Transverse colon (tissue), 4 donors: ENCODE data around the gene ITGA6. TPM values are rescaled to one million over a fixed set of nuclear protein-coding genes. Genes with fewer than 3 reads are reported as not detected.

Experiments
- DNase-seq: peaks from one replicate; pipeline ENCODE4 v3.0.0-alpha.2; 2019
- H3K27ac ChIP-seq, 4 donors: fragments of 200-600 bp; sonication (generic); 2 replicates each; pipeline ENCODE4 v1.5.1; 2016 to 2018; ENCODE audit warnings: inconsistent platforms in 4 of 4
- H3K27me3 ChIP-seq: fragments of 200-600 bp; sonication (generic); 2 replicates; pipeline ENCODE4 v1.5.1; 2017; ENCODE audit warnings: inconsistent platforms
- H3K36me3 ChIP-seq, 4 donors: fragments of 200-600 bp; sonication (generic); 2 replicates each; pipeline ENCODE4 v1.5.1; 2017 to 2019; ENCODE audit warnings: inconsistent platforms in 4 of 4
- H3K4me1 ChIP-seq, 4 donors: fragments of 200-600 bp; sonication (generic); 2 replicates each; pipeline ENCODE4 v1.5.1; 2017 to 2020; ENCODE audit warnings: inconsistent platforms in 4 of 4
- H3K4me3 ChIP-seq, 4 donors: fragments of 200-600 bp; sonication (generic); 1 replicate in 1 of 4; 2 replicates in 3 of 4; pipeline versions ENCODE4 v1.5.1 to v1.6.1; 2017 to 2019; ENCODE audit warnings: inconsistent platforms in 4 of 4
- H3K9me3 ChIP-seq, 2 donors: fragments of 200-600 bp; sonication (generic); 2 replicates each; pipeline ENCODE4 v1.5.1; 2017 to 2019; ENCODE audit warnings: inconsistent platforms in 2 of 2
- CTCF ChIP-seq, 5 experiments: fragments of 200-600 bp in 3 of 5; fragments of 450-650 bp in 2 of 5; sonication (generic) in 3 of 5; IDR thresholded peaks; 1 replicate in 2 of 5; 2 replicates in 3 of 5; pipeline ENCODE4 v1.5.1; 2016 to 2017; ENCODE audit warnings: antibody characterized with exemption in 5 of 5, inconsistent platforms in 3 of 5, mild to moderate bottlenecking in 2 of 5, moderate library complexity in 1 of 5
- EP300 ChIP-seq: sonication (generic); formaldehyde crosslinking; IDR thresholded peaks from one replicate; pipeline ENCODE4 v1.6.1; 2017; ENCODE audit warnings: antibody characterized with exemption, low read depth
- POLR2A ChIP-seq: fragments of 450-650 bp; IDR thresholded peaks from one replicate; pipeline ENCODE4 v1.6.1; 2016; ENCODE audit warnings: antibody characterized with exemption, mild to moderate bottlenecking, moderate library complexity
- POLR2AphosphoS5 ChIP-seq, 3 donors: sonication (generic); formaldehyde crosslinking; IDR thresholded peaks; one replicate each; pipeline ENCODE4 v1.6.1; 2016; ENCODE audit warnings: antibody characterized with exemption in 3 of 3
- WGBS, 2 donors: methylation state at CpG; one replicate each; pipeline ENCODE4 v1.1.5; 2018; ENCODE audit warnings: low coverage in 1 of 2; 5-methylcytosine and 5-hydroxymethylcytosine counted together
- in situ Hi-C, 4 donors: fragments of 200-750 bp; cut with MboI; loops; one replicate each; pipeline versions ENCODE4 v1.15.0 to v1.15.1; 2017; ENCODE audit warnings: low sequenced_read_pairs in 3 of 4, low pct_ligation_motif_present in 1 of 4, low pct_unique_long_range_greater_than_20kb in 1 of 4
- intact Hi-C: fragments of 100-400 bp; cut with DNase I; formaldehyde crosslinking; loops from one replicate; pipeline ENCODE4 v1.15.1; 2023; ENCODE audit warnings: low total_unique reads
- total RNA-seq, 4 donors: library from RNA; depleted of rRNA; stranded (reverse); fragments of >200 nt; gene quantifications; one replicate each; pipeline ENCODE4 v1.1.0, GENCODE V29; 2016

Gene ITGA6
- total RNA-seq, 4 donors from 2014 or later, result 80.4 to 267 (median 207) TPM

DNA sequence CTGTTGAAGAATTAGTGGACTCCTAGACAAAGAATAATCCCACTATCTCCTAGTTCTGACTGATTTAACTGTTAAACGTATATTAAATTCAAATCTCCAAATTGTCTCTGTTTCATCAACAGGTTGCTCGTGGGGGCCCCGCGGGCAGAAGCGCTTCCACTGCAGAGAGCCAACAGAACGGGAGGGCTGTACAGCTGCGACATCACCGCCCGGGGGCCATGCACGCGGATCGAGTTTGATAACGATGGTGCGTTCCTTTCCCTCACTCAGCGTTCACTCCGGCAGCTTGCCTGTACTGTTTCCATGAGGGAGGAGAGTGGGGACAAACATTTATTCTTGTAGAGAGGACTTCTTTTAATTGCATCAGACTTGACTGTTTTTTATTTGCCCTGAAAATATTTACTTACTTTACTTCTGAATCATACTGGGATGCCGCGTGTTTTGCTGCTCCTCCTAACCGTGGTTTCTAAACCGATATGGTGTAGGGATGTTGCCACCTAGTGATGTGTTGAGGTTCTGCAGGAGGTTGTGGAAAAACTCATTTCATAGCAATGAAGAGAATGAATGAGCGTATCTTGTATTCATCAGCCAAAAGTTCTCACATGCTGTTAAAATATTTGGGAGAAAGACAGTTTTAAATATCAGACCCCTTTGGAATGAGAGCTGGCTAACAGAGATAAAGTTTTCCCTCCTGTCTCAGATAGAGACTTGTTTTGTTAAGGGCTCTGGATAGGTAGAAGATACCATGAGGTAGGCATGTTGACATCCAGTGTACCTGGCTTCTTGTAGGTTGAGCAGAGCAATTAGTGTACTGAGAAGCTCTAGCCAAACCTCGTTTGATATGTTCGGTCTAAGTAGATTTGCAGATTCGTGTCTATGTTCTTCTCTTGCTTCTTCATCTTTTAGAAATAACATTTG, 38.3 kb downstream of the ITGA6 start:
- Histone ChIP-seq H3K36me3 (peaks cover 0 to 9% (median under 1%) of the 10 kb centered on the region in 4 donors), H3K27ac (peak overlapping the region; percentile 81 to 90 (median 85)), H3K4me3 (peak overlapping the region in 1 of 4 donors; percentile 31), H3K27me3 (no peaks in the 10 kb centered on the region), H3K9me3 (no peaks in the 10 kb centered on the region), H3K4me1 (peaks cover 33 to 53% (median 47%) of the 10 kb centered on the region in 4 donors)
- TF ChIP-seq CTCF (IDR thresholded peaks at IDR 0.05) (peak; percentile 79 to 95 (median 84)), POLR2A (no peak), POLR2AphosphoS5 (IDR thresholded peaks at IDR 0.05) (peak; percentile 6 to 34 (median 31)), EP300 (no peak)
- in situ Hi-C loops (loop anchor here (5.0 to 10.0 kb wide), 2 partner anchors 291 to 293 kb away; no protein-coding TSS in a partner anchor), intact Hi-C loops (loop anchor here (10.0 kb wide), 2 partner anchors 239 to 891 kb away; no protein-coding TSS in a partner anchor)
- peak; percentile 83 for DNase-seq
- WGBS, 2 donors, result 32 to 48% methylated on average over 7 to 24 of the region's 24 CpGs

GRCh38 chr2:172467382-172467781, 40.0 kb downstream of the ITGA6 start:
- Histone ChIP-seq H3K27ac (no peak overlapping the region), H3K9me3 (no peaks in the 10 kb centered on the region), H3K4me1 (peaks cover 18 to 36% (median 30%) of the 10 kb centered on the region in 4 donors), H3K27me3 (no peaks in the 10 kb centered on the region), H3K36me3 (peaks cover 0 to 9% (median 4%) of the 10 kb centered on the region in 4 donors), H3K4me3 (no peak overlapping the region)
- DNase-seq, result no peak
- in situ Hi-C loops, result loop anchor here (5.0 to 10.0 kb wide), 2 partner anchors 293 to 295 kb away; no protein-coding TSS in a partner anchor
- WGBS, 2 donors, result 57 to 65% methylated on average over 5 to 8 of the region's 8 CpGs
- no peak for TF ChIP-seq POLR2AphosphoS5 (IDR thresholded peaks at IDR 0.05)
- no peak for TF ChIP-seq POLR2A
- TF ChIP-seq EP300, result no peak
- peak in 2 of 5 experiments; percentile 9 to 15 for TF ChIP-seq CTCF (IDR thresholded peaks at IDR 0.05)
- intact Hi-C loops, result loop anchor here (10.0 kb wide), 2 partner anchors 237 to 893 kb away; no protein-coding TSS in a partner anchor

- no peak for DNase-seq
- Histone ChIP-seq H3K27me3 (no peaks in the 10 kb centered on the region), H3K36me3 (peaks cover 0 to 13% (median 6%) of the 10 kb centered on the region in 4 donors), H3K4me3 (no peak overlapping the region), H3K4me1 (no peaks in the 10 kb centered on the region), H3K9me3 (no peaks in the 10 kb centered on the region), H3K27ac (no peak overlapping the region)
- 86 to 87% methylated on average over 5 to 11 of the region's 11 CpGs for WGBS, 2 donors
- intact Hi-C loops, result no loop called here
- in situ Hi-C loops, result no loop called here
- TF ChIP-seq POLR2AphosphoS5 (IDR thresholded peaks at IDR 0.05), result no peak
- TF ChIP-seq EP300, result no peak
- TF ChIP-seq CTCF (IDR thresholded peaks at IDR 0.05), result no peak
- TF ChIP-seq POLR2A, result no peak
These were observed 43.9 kb downstream of the ITGA6 start for GRCh38 chr2:172470958-172471922.
